HCT116 (cell line): Measurements from ENCODE around the gene UNC5C.

Experiments used
- CTCF ChIP-seq, 3 experiments: fragments of 200-600 bp in 1 of 3; sonication (generic) in 1 of 3; IDR thresholded peaks in 2 of 3; conservative IDR thresholded peaks in 1 of 3; 2 replicates each; pipeline ENCODE4 v1.5.1; 2012 to 2017; ENCODE audit warnings: low read depth in 2 of 3, low read length in 2 of 3, antibody characterized with exemption in 1 of 3, borderline replicate concordance in 1 of 3, control low read depth in 1 of 3, mild to moderate bottlenecking in 1 of 3, mixed read lengths in 1 of 3, mixed run types in 1 of 3, moderate library complexity in 1 of 3; ENCODE audit not compliant: insufficient read depth in 1 of 3
- FOSL1 ChIP-seq: IDR thresholded peaks from 2 replicates; pipeline ENCODE4 v1.6.1; 2012; ENCODE audit warnings: low read depth
- POLR2A ChIP-seq: IDR thresholded peaks from 2 replicates; pipeline ENCODE4 v1.7.0; 2011; ENCODE audit warnings: borderline replicate concordance; ENCODE audit not compliant: insufficient read depth, insufficient read length; ENCODE audit errors: extremely low read depth
- POLR2AphosphoS5 ChIP-seq: IDR thresholded peaks from 2 replicates; pipeline ENCODE4 v1.6.1; 2011; ENCODE audit warnings: mild to moderate bottlenecking, low read depth, low read length, moderate library complexity
- RAD21 ChIP-seq: IDR thresholded peaks from 2 replicates; pipeline ENCODE4 v1.6.1; 2012; ENCODE audit warnings: low read depth, mild to moderate bottlenecking
- REST ChIP-seq: IDR thresholded peaks from 2 replicates; pipeline ENCODE4 v1.6.1; 2012; ENCODE audit warnings: low read depth
- SP1 ChIP-seq: IDR thresholded peaks from 2 replicates; pipeline ENCODE4 v1.6.1; 2012; ENCODE audit warnings: low read depth
- SRF ChIP-seq: IDR thresholded peaks from 2 replicates; pipeline ENCODE4 v1.6.1; 2012; ENCODE audit warnings: low read depth

GRCh38 chr4:95522682-95523530 lies 25.9 kb downstream of the UNC5C start:
- TF ChIP-seq CTCF (IDR thresholded peaks at IDR 0.05 in 2 of 3, conservative IDR thresholded peaks at IDR 0.05 in 1 of 3; ENCODE audit: borderline replicate concordance in 1 of 3, insufficient read depth in 1 of 3, low read depth in 2 of 3, low read length in 2 of 3) (no peak), POLR2A (no peak), REST (no peak), POLR2AphosphoS5 (no peak), FOSL1 (no peak), SP1 (no peak), RAD21 (no peak), SRF (no peak)
